Activated CD8-positive, alpha-beta memory T cell treated with anti-CD3 and anti-CD28 coated beads for 24 hours (primary cell): Measurements from ENCODE around the gene BLM.
A peak's percentile ranks its signal among the peaks of the same experiment; 100 is the strongest.

Experiments used
- DNase-seq: peaks from one replicate; pipeline ENCODE4 v3.0.0-alpha.2; 2020

Gene BLM

GRCh38 chr15:90799639-90800170 is 82.6 kb downstream of the BLM start:
- DNase-seq: no peak

- DNase-seq: no peak
Measured at GRCh38 chr15:90801803-90802202, 84.7 kb downstream of the BLM start.

DNA sequence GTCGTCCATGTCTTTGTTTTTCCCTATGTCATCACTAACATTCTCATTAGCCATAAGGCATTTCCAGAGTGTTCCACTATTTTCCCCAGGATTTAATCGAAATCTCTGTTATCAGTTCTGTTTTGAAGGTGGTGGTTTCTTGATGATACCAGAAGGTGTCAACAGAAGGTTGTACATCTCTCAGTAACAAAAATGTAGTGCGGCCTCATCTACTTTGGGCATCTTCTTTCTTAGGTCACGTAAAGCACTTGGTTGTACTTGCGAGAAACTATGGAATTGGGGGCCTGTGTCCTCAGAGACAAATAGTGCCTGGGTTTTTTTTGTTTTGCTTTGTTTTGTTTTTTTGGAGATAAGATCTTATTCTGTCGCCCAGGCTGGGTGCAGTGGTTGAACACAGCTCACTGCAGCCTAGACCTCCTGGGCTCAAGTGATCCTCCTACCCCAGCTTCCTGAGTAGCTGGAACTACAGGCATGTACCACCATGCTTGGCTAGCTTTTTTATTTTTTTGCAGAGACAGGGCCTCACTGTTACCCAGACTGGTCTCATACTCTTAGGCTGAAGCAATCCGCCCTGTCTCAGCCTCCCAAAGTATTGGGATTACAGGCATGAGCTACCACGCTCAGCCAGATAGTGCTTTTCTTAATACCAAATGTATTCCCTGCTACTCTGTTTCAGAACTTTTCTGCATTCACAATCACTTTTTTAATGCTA is 90.1 kb downstream of the BLM start:
- DNase-seq: no peak

DNA sequence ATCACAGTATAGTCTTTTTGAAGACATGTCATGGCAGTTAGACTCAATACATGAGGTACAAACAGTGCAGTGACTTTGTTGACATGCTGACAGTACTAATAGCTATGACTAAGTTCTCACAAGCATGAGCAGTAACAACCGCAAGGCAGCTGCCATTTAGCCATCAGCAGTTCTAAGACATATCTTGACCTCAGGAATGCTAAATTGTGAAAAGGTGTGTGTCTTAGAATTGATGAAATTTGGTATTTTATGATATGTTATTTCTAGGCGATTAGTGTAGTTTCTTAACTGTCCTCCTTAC is 90.6 kb downstream of the BLM start:
- DNase-seq: no peak

DNA sequence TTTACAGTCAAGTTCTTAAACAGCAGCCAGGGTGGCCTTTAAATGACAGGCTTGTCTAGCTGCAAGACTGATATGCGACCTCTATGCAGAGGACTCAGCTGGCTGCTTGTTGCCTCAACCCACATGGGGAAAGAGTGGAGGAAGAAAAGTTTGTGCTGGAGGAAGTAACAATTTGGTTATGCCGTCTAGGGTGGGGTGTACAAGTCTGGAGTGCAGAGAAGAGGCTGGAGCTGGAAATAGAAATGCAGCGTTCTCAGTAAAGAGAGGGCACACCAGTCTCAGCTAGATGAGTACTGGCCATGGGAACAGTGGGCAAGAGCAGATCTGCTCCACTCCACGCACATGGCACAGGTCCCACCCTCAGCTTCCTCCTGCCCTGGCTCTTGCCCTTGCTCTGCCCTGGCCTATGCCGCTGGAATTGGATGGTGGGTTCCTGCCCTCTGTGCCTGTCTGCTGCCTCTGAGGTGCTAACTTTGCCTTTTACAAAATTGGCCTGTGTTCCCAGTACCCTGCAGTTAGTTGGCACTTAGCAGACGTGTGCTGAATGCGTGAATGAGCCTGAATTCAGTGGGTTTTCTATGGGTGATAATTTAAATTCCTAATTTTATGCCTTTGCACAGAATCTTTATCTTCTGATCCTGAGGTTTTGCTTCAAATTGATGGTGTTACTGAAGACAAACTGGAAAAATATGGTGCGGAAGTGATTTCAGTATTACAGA is 91.5 kb downstream of the BLM start:
- no peak for DNase-seq

GRCh38 chr15:90809536-90809935 is 92.4 kb downstream of the BLM start:
- no peak for DNase-seq

DNA sequence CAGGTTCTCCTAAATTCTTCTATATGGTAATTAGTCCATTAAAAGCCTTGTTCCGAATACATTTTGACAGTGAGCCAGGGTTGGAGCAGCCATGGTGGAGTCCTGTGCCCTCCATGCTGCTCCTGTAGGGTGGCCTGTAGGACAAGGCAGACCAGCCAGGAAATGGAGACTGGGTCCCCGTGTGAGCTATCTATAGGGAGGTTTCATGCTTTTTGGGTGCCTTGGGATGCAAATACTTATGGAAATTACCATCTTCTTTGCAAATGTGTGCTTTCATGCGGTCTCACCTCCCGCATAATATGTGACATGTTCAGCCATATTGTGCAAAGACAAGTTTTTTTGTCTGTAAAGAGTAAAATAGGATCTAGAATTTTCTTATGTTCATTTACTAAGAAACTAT is 93.2 kb downstream of the BLM start:
- DNase-seq: peak; percentile 40

DNA sequence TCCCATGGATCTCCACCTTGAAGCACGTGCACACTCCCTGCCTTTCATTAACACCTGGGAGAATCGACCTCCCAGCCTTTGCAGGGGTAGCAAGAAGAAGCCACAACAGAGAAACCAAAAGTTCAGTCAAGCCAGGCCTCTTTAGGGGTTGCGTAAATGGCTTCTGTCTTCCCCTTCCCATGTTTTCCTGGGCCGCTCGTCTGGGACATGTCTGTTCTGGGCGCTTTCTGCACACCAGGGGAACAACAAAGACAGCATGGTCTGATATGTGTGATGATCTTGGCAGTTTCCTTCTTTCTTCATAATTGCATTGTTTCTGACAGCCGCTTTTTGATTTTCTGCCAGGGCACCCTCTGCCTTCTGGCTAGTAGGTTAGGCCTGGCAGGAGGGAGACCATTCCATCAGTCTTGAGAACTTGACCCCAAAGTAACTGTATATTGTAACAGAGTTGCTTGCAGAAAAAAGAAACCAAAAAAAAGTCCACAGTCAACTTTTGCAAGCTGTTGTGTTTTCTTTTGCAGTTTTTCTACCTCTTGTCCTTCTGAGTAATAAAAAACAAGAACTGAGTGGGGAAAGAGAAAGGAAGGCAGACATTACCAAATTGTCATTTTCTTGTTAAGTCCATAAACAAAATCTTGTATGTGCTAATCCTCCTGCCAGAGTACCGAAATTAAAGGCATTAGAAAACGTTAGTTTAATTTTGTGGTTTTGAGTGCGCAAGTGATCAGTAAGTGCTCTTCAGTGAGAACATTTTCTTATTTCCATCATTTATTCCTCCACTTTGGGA is 95.2 kb downstream of the BLM start:
- DNase-seq: peak; percentile 47

GRCh38 chr15:90812958-90813265 is 95.8 kb downstream of the BLM start:
- no peak for DNase-seq

GRCh38 chr15:90813796-90814190 is 96.6 kb downstream of the BLM start:
- peak; percentile 58 for DNase-seq

- peak; percentile 57 for DNase-seq
Measured at GRCh38 chr15:90814191-90814821, 97.2 kb downstream of the BLM start.

DNA sequence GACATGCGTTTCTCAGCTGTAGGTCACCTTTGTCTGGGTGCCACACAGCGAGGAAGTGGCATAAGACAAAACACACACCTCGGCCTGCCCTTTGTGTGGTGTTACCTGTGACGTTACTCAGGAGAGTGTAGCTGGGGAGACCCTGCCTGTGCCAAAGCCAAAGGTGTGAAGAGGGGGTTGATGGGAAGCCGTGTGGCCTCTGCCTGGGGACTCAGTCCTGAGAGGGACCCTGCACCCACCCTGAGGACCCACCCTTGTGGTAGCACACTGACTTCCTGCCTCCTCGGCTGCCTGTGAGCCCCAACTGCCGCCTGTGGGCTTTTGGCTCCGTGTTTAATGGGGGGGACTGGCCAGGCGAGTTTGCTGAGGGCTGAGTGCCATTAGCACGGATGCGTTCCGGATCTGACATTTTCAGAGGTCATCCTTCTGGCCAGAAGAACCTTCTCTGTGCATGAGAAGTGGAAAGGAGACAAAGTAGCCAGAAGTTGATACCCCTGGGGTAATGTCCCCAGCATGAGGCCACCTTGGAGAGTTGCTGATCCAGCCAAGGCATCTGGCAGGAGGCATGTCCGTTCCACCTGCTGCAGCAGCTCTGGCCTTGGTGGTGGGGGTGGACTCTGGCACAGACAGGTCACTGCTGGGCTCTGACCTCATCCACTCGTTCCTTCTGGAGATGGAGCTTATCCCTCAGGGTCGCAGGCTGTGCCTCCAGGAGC is 99.4 kb downstream of the BLM start:
- DNase-seq: peak; percentile 65

DNA sequence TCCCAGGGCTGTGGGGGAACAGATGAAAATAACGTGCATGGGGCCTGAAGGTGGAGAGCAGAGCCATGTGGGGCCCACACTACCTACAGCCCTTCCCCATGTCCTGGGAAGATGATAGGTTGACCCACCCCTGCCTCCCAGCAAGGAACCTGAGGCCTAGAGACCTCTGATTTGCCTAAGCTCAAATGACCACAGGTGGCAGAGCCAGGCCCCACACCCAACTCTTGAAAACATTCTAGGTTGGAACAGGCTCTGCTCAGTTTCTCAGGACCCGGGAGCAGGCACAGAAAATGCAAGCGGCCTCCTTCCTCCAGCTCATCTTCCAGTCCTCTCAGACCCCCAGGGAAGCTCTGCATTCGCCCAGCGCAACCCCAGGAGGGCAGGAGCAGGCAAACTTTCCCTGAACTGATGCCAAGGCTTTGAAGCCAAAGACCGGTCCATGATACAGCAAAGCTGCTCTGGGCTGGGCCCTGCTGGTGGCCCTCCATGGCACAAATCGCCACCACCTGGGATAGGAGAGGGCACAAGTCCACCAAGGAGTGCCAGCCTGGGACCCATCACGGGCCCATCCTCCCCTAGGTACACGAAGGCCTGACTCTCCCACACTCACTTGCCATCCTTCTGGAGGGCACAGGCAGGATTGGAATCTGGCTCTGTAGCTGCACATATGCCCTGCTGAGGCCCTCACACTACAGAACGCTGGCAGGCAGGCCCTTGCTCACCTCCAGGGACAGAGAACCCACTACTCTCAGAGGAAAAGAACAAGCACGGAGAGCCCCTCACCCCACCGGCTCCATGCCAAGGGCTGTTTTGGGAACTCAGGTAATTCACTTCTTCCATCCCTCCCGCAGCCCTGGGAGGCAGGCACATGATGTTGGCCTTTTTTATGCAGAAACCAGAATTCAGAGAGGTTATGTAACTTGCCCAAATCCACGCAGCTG is 100.2 kb downstream of the BLM start:
- peak; percentile 61 for DNase-seq

- peak; percentile 63 for DNase-seq
Measured at GRCh38 chr15:90818251-90819210, 101.4 kb downstream of the BLM start.

DNA sequence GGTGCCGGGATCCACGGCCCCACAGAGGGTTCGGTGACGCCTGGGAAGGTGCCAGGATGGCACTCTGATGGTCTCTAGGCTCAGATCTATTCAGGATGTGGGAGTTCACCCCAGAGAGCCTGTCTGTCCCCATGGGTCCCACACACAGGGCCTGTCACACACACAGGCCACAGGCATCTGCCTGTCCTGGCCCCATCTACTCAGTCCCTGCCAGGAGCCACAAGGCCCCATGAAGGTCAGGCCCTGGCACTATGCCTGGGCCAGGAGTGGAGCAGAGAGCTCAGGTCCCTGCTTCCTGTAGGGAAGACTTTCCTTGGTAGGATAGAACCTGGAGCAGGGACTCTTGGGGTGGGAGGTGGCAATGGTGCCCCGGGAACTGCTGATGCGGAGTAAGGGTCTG is 102.2 kb downstream of the BLM start:
- no peak for DNase-seq

GRCh38 chr15:90819850-90820249 is 102.7 kb downstream of the BLM start:
- no peak for DNase-seq

DNA sequence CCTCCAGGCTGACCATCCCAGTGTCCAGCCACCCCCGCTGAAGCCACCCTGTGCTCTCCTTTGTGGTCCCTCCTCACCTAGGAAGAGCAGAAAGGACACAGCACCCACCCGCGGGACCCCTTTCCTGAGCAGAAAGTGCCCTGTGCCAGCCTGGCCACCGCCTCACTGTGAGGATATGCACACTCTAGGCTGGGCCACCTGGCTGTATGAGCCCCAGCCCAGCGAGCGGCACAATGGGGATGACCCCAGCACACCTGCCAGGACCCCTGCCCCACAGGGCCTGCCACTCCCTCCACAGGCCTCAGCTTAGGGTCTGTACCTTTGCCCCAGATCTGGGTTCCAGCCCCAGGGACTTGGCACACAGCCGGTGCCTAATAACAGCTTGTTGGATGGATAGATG is 103.3 kb downstream of the BLM start:
- no peak for DNase-seq

DNA sequence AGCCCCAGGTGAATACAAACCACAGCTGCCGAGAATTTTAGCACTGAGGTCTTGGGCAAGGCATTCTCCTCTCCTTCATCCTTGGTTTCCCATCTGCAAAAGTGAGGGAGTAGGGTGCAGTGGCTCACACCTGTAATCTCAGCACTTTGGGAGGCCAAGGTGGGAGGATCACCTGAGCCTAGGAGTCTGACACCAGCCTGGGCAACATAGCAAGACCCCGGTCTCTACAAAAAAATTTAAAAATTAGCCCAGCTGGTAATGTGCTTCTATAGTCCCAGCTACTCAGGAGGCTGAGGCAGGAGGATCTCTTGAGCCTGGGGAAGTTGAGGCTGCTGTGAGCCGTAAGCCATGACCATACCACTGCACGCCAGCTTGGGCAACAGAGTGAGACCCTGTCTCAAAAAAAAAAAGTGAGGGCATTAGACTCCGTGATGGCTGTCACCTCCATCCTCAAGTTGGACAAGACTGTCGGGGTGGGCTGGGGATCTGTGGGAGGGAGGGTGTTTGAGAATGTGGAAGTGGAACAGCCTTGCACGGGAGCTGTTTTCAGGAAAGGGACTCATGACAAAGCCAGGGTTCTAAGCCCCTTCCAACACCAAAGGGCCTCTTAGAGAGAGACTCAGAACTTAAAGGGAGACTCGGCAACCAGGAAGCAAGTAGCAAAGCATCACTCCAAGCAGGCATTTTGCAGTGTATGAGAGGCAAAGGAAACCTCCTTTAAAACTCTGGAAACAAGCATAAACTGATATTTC is 105.2 kb downstream of the BLM start:
- no peak for DNase-seq

DNA sequence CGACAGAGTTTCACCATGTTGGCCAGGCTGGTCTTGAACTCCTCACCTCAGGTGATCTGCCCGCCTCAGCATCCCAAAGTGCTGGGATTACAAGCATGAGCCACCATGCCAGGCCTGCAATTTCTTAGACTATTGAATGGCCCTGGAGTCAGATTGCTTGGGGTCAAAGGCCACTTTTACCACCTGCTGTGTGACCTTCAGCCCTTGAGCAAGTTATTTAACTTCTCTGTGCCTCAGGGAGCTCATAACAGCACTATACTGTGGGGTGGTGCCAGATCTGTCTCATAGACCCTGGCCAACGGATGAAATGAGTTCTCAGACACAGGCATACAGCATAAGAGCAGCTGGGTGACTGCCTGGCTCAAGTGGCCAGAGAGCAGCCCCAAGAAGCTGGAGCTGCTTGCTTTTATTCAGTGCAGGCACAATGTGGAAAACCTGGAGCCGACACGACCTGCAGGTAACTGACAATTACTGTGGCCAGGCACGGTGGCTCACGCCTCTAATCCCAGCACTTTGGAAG is 106.4 kb downstream of the BLM start:
- no peak for DNase-seq
